GM06990 (cell line): Measurements from ENCODE around the gene PTPRE.

Source experiments
- DNase-seq: peaks from one replicate; pipeline ENCODE4 v3.0.0-alpha.2; 2011; ENCODE audit not compliant: insufficient read length; ENCODE audit errors: extremely low read depth
- H3K27me3 ChIP-seq: replicated peaks from 2 replicates; pipeline ENCODE4 v1.6.0; 2011; ENCODE audit warnings: low read length; ENCODE audit not compliant: control insufficient read depth, insufficient read depth
- H3K36me3 ChIP-seq: 2 replicates; pipeline ENCODE4 v1.5.1; 2011; ENCODE audit warnings: low read length; ENCODE audit not compliant: control insufficient read depth, insufficient read depth
- H3K4me3 ChIP-seq: replicated peaks from 2 replicates; pipeline ENCODE4 v1.5.1; 2011; ENCODE audit warnings: low read depth, mild to moderate bottlenecking, control low read depth, low read length
- CTCF ChIP-seq: IDR thresholded peaks from 2 replicates; pipeline ENCODE4 v1.5.1; 2011; ENCODE audit warnings: low read length, control low read depth, mild to moderate bottlenecking, inconsistent platforms; ENCODE audit not compliant: insufficient read depth, poor library complexity, severe bottlenecking

The PTPRE gene

GRCh38 chr10:128095027-128095752 is 188.3 kb downstream of the PTPRE start:
- Histone ChIP-seq H3K36me3 (peaks cover 21% of the 10 kb centered on the region), H3K27me3 (no peaks in the 10 kb centered on the region), H3K4me3 (no peak overlapping the region)
- no peak for TF ChIP-seq CTCF
- peak; percentile 51 for DNase-seq

GRCh38 chr10:128095753-128096469 is 189.0 kb downstream of the PTPRE start:
- TF ChIP-seq CTCF = no peak
- no peak overlapping the region for H3K4me3 ChIP-seq
- H3K27me3 ChIP-seq = no peaks in the 10 kb centered on the region
- no peak for DNase-seq
- peaks cover 22% of the 10 kb centered on the region for H3K36me3 ChIP-seq

GRCh38 chr10:128096486-128097199 is 189.7 kb downstream of the PTPRE start:
- no peak for DNase-seq
- Histone ChIP-seq H3K36me3 (peaks cover 24% of the 10 kb centered on the region), H3K4me3 (no peak overlapping the region), H3K27me3 (no peaks in the 10 kb centered on the region)
- TF ChIP-seq CTCF = no peak

- Histone ChIP-seq H3K36me3 (peaks cover 24% of the 10 kb centered on the region), H3K27me3 (no peaks in the 10 kb centered on the region), H3K4me3 (no peak overlapping the region)
- no peak for TF ChIP-seq CTCF
- DNase-seq = no peak
These were observed 190.9 kb downstream of the PTPRE start for GRCh38 chr10:128097783-128098182.

GRCh38 chr10:128098631-128099030 is 191.7 kb downstream of the PTPRE start:
- Histone ChIP-seq H3K27me3 (no peaks in the 10 kb centered on the region), H3K36me3 (peaks cover 28% of the 10 kb centered on the region), H3K4me3 (no peak overlapping the region)
- DNase-seq = no peak
- no peak for TF ChIP-seq CTCF
